ENCODE data around the gene IGSF21. TPM values are rescaled to one million over a fixed set of nuclear protein-coding genes. Genes with fewer than 3 reads are reported as not detected.

IGSF21 gene
- total and polyA plus RNA-seq, 2 of the 8 experiments (the other 6 are each of a cell fraction or from before 2014, with no cell fraction given), result 22.5 to 28.5 TPM

DNA sequence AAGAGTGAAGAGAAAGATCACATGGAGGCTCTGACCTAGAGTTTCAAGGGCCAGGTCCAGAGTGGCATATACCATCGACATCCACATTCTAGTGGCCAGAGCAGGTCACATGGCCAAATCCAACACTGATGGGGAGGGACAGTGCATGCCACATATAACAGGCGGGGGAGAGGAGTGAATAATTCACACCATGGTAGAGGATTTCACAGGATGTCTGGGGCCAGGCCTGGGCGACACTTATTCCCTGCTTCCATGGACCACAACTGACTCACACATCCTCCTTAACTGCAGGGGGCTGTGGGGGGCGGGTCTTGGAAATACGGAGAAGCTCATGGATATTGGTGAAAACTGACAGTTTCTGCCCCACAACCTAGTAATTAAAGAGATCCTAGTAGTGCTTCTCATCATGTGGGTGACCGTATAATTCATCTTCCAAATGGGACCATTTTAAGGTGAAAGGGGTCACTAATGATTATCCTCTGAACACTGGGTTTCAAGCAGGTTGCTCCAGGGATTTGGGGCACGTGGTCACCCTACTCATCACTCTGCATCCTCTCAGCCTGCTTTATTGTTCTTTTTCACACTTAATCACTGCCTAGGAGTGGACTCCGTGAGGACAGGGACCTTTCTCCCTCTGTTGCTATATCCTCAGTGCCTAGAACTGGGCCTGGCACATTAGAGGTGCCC, 44.0 kb downstream of the IGSF21 start:
- Histone ChIP-seq H2BK20ac (ENCODE audit: low read length) (no peak overlapping the region), H2BK12ac (ENCODE audit: low read depth, low read length) (no peak overlapping the region), H2AFZ (ENCODE audit: low read length) (no peak overlapping the region), H3K4me1 (replicated peaks in 1 of 4; ENCODE audit: control insufficient read depth in 3 of 4, insufficient read depth in 4 of 4, low read length in 3 of 4) (no peaks in the 10 kb centered on the region; a peak in 1 of 7 replicates), H2AK5ac (ENCODE audit: low read depth, low read length) (no peak overlapping the region), H3K27ac (ENCODE audit: low read depth, low read length) (no peak overlapping the region), H3K4me2 (ENCODE audit: insufficient read depth in 1 of 2, low read depth in 2 of 2, low read length in 2 of 2) (no peak overlapping the region), H3K27me3 (replicated peaks in 1 of 4; ENCODE audit: control insufficient read depth in 3 of 4, extremely low read depth in 1 of 4, insufficient read depth in 3 of 4, low read length in 3 of 4) (no peaks in the 10 kb centered on the region), H3K36me3 (ENCODE audit: control insufficient read depth in 2 of 4, insufficient read depth in 4 of 4, low read length in 3 of 4) (no peaks in the 10 kb centered on the region), H3K79me2 (ENCODE audit: control insufficient read depth in 1 of 2, insufficient read depth in 2 of 2, low read length in 2 of 2) (no peaks in the 10 kb centered on the region), H3K4me3 (ENCODE audit: extremely low read depth in 1 of 4, insufficient read depth in 2 of 4, low read depth in 3 of 4, low read length in 4 of 4) (no peak overlapping the region), H3K9ac (replicated peaks in 1 of 4; ENCODE audit: extremely low read depth in 1 of 4, low read depth in 3 of 4, low read length in 3 of 4) (no peak overlapping the region), H3K23ac (ENCODE audit: insufficient read length) (no peak overlapping the region), H2BK120ac (replicated peaks; ENCODE audit: low read depth, low read length) (no peak overlapping the region), H3K79me1 (ENCODE audit: low read depth, low read length) (no peaks in the 10 kb centered on the region; the same call in 1 of the 2 replicates), H3K56ac (replicated peaks; ENCODE audit: insufficient read length, low read depth, low read length) (no peak overlapping the region), H3K9me3 (ENCODE audit: insufficient read depth in 2 of 2, low read depth in 1 of 2, low read length in 1 of 2) (no peaks in the 10 kb centered on the region), H2BK15ac (ENCODE audit: low read length) (no peak overlapping the region), H3K14ac (ENCODE audit: insufficient read length) (no peak overlapping the region), H3K4ac (replicated peaks; ENCODE audit: insufficient read length, low read depth, low read length) (no peak overlapping the region), H4K5ac (ENCODE audit: insufficient read length, low read depth, low read length) (no peak overlapping the region), H4K8ac (ENCODE audit: extremely low read depth, insufficient read depth, low read length) (no peak overlapping the region), H2BK5ac (ENCODE audit: low read depth, low read length) (no peak overlapping the region), H4K91ac (replicated peaks; ENCODE audit: insufficient read length, low read length) (no peak overlapping the region), H3K18ac (ENCODE audit: extremely low read depth, low read length) (no peak overlapping the region), H3K23me2 (ENCODE audit: low read depth, low read length) (no peaks in the 10 kb centered on the region), H4K20me1 (replicated peaks in 1 of 2; ENCODE audit: control insufficient read depth in 1 of 2, insufficient read depth in 2 of 2, low read length in 2 of 2) (peaks cover 2 to 4% of the 10 kb centered on the region in 2 experiments)
- FAIRE-seq, result no peak
- WGBS, 2 experiments (ENCODE audit: extremely low coverage in 1 of 2, insufficient coverage in 1 of 2, insufficient read length in 1 of 2, insufficient replicate concordance in 2 of 2, low coverage in 1 of 2, low lambda C conversion rate in 2 of 2, missing lambda C conversion rate in 1 of 2), result 80% methylated on average over 8 of the region's 8 CpGs; no CpG with 5 or more reads in 1 of the 2 experiments
- no peak for DNase-seq (ENCODE audit: low read depth in 1 of 2, low spot score in 2 of 2)
- TF ChIP-seq CHD2 (IDR thresholded peaks at IDR 0.05; ENCODE audit: low read length) (no peak), KDM5A (IDR thresholded peaks at IDR 0.05; ENCODE audit: low read length) (no peak), SUZ12 (IDR thresholded peaks at IDR 0.05; ENCODE audit: low read length) (no peak), TAF7 (optimal IDR thresholded peaks at IDR 0.05; ENCODE audit: borderline replicate concordance, low read depth, low read length) (no peak), EGR1 (IDR thresholded peaks at IDR 0.05; ENCODE audit: borderline replicate concordance, low read depth, low read length) (no peak), GABPA (IDR thresholded peaks at IDR 0.05; ENCODE audit: borderline replicate concordance, insufficient read depth, low read length) (no peak)
- ChIA-PET POLR2A (ENCODE audit: partially characterized antibody) (interaction anchor here (0.9 kb wide), 1 partner anchor 228 kb away, joined by 3 read pairs; no protein-coding TSS in a partner anchor), CTCF (ENCODE audit: partially characterized antibody) (interaction anchor here (0.7 to 1.9 kb wide), 6 partner anchors 8 to 173 kb away, joined by 3 to 4 read pairs (median 4); partner anchors contain the start of gene IGSF21)
